ENCODE results near the gene S100A5.
"Not testable (repeated sequence)": the region's sequence is repeated elsewhere in the genome, so short reads cannot be mapped to it uniquely, and the experiment has no call there.

S100A5 gene, protein sequence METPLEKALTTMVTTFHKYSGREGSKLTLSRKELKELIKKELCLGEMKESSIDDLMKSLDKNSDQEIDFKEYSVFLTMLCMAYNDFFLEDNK

GRCh38 chr1:153540394-153541361 lies at the start of gene S100A5:
Gene S100A5, minus strand, starts transcription at chr1:153540934. Its CDS starts 743 bp downstream, at chr1:153540191.
- DNase-seq = no peak

GRCh38 chr1:153588482-153588881 lies 47.7 kb upstream of the S100A5 start:
- DNase-seq = no peak

DNA sequence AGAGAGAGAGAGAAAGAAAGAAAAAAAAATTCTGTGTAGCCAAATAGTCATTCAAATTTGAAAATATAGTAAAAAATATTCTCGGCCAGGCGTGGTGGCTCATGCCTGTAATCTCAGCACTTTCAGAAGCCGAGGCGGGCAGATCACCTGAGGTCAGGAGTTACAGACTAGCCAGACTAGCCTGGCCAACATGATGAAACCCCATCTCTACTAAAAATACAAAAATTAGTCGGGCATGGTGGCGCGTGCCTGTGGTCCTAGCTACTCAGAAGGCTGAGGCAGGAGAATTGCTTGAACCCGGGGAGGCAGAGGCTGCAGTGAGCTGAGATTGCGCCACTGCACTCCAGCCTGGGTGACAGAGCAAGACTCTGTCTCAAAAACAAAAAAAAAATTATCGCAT lies 47.3 kb upstream of the S100A5 start:
- DNase-seq = not testable (repeated sequence)

DNA sequence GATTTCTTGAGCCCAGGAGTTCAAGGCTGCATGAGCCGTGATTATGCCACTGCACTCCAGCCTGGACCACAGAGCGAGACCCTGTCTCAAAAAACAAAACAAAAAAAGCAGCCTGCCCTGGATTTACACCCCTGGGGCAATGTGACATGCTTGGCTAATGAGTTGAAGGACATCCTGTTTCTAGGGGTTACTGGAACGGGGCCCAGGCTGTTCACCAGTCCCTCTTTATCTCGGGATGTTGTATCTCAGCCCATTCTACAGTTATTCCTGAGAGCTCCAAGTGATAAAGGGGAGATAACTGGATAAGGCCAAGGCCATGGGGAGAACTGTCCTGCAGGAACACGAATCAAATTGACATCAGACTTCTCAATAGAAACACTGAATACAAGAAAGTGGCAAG lies 46.6 kb upstream of the S100A5 start:
- no peak for DNase-seq

DNA sequence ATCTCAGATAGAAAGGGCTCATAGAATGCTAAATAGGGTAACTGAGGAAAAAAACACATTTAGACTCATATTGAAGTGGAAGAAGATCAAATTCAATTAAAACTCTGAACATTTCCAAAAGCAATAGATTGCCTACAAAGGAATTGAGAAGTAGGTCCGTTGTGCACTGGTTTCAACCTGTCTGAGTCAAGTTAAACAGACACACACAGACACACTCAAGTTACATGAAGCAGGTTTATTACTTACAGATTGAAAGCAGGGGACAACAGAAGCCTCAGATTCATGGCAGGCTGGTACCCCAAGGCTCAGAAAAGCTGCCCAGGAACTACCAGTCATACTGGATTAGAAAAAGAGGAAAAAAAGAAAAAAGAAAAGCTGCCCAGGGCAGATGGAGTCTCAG lies 45.6 kb upstream of the S100A5 start:
- DNase-seq = no peak

GRCh38 chr1:153585006-153585405 lies 44.3 kb upstream of the S100A5 start:
- no peak for DNase-seq

DNA sequence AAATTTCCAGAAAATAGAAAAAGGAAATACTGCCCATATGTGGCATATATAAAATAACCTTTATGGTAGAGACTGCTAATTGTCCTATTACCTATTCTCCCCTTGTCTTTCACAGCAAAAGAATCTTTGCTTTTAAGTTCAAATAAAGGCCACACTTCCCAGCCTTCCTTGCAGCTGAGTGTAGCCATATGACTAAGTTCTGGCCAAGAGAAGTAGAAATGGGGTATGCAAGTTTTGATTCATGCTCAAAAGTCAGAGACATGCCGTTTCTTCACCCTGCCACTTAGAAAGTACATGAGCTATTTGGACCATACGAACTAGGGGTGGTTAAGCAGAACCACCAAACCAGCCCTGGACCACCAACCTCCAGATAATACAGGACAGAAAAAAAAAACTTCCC lies 43.2 kb upstream of the S100A5 start:
- no peak for DNase-seq

GRCh38 chr1:153583514-153583913 lies 42.8 kb upstream of the S100A5 start:
- not testable (repeated sequence) for DNase-seq

DNA sequence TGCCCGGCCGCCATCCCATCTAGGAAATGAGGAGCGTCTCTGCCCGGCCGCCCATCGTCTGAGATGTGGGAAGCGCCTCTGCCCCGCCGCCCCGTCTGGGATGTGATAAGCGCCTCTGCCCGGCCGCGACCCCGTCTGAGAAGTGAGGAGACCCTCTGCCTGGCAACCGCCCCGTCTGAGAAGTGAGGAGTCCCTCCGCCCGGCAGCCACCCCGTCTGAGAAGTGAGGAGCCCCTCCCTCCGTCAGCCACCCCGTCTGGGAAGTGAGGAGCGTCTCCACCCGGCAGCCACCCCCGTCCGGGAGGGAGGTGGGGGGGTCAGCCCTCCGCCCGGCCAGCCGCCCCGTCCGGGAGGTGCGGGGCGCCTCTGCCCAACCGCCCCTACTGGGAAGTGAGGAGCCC lies 42.1 kb upstream of the S100A5 start:
- not testable (repeated sequence) for DNase-seq

DNA sequence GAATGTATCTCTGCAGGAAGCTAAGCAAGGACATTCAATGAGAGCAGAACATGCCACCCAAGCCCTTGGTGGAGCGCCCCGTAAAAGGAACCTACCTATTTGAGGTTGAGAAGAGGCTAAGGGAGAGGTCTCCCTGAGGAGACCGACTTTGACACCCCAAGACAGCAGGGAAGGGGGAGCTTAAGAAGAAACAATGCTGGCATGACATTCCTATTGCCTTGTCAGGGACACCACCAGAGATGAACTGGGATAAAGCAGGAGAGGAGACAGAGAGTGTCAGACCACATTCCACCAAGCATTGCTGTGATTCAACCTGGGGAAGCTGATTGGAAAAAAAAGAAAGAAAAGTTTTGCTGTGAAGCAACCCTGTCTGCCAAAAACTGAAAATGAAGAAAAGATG lies 38.2 kb upstream of the S100A5 start:
- DNase-seq = no peak

- DNase-seq = no peak
Measured at GRCh38 chr1:153578490-153578889, 37.8 kb upstream of the S100A5 start.

DNA sequence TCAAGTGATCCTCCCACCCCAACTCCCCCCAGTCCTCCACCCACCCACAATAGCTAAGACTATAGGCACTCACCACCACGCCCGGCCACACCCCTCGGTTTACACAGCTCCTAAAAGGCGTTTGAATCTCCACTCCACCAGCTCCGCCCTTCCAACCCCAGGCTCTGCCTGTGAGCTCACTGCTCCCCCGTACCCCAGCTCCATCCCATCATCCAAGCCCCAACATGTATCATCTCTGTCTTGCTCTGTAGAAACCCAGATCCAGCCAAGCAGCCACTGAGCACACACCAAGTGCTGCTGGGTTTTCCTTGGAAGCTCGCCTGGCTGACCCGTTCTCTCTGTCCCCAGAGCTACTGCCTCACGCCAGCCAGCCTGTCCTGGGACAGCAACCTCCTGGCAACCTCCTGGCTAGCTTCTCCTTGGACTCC lies 36.9 kb upstream of the S100A5 start:
- no peak for DNase-seq

DNA sequence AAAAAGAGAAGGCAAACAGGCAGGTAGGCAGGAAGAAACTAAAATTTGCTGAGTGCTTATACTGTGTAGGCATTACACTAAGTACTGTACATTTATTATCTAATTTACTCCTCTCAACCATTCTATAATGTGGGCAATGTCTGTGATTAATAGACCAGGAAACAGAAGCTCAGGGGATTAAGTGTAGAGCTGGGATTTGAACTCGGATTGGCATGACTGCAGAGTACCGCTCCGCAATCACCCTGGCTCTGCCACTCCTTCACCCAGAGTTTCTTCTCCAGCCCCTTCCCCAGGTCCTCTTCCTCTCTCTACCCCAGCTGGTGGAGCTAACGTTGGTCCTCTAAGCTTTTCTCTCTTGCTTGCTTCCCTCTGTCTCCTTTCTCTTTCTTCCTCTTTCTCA lies 36.4 kb upstream of the S100A5 start:
- DNase-seq = no peak

DNA sequence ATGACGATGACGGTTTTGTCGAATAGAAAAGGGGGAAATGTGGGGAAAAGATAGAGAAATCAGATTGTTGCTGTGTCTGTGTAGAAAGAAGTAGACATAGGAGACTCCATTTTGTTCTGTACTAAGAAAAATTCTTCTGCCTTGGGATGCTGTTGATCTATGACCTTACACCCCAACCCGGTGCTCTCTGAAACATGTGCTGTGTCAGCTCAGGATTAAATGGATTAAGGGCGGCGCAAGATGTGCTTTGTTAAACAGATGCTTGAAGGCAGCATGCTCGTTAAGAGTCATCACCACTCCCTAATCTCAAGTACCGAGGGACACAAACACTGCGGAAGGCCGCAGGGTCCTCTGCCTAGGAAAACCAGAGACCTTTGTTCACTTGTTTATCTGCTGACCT lies 34.8 kb upstream of the S100A5 start:
- not testable (repeated sequence) for DNase-seq

- not testable (repeated sequence) for DNase-seq
Measured at GRCh38 chr1:153575081-153575491, 34.4 kb upstream of the S100A5 start.

DNA sequence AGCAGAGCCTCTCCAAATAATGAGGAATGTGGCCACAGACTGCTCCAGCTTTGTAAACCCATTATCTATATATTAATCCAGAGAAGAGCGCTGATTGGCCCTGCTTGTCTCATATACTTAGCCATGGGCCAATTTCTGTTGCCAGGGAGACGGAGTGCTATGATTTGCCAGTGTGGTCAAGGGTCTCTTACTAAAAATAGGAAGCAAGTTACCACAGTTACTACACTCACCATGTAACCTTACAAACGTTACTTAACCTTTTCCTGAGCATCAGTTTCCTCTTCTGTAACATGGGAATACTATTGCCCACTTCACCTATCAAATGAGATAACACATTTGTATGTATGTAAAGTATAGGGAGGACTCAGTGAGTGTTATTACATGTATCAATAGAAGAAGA lies 32.6 kb upstream of the S100A5 start:
- DNase-seq = no peak

GRCh38 chr1:153572569-153573015 lies 31.9 kb upstream of the S100A5 start:
- DNase-seq = no peak

DNA sequence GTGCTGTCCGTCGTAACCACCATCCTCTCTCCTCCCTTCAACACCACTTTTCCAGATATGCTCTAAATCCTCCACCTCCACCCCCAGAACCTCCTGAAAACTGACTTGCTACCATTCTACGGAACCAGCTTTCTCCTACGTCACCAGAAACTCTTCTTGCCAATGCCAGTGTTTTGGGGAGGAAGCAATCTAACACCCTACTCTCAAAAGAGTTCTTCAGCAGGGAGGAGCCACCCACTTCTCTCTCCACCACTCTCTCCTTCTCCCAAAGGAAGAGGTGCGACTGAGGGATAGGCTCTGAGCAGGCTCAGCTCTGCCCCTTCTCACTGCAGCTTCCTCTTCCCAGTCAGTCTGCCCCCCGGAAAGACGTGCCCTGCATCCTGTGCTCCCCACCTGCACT lies 31.0 kb upstream of the S100A5 start:
- DNase-seq = no peak

DNA sequence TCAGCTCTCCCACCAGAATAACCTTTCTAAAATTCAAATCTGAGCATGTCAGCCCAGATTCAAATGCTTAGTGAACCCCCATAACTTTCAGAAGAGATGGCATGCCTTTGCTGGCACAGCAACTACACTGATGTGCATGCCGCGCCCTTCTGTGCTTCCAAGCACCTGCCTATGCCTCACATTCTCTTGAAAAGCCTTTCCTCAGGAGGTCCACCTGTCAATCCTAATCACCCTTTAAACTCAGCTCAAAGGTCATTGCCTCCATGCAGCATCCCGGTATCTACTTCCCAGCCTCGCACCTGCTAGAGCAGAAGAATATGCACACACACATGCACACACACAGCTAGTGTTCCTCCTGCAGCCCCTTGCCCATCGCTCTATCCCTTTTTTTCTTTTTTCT lies 30.1 kb upstream of the S100A5 start:
- DNase-seq = no peak

- DNase-seq = no peak
Measured at GRCh38 chr1:153569465-153569864, 28.7 kb upstream of the S100A5 start.

DNA sequence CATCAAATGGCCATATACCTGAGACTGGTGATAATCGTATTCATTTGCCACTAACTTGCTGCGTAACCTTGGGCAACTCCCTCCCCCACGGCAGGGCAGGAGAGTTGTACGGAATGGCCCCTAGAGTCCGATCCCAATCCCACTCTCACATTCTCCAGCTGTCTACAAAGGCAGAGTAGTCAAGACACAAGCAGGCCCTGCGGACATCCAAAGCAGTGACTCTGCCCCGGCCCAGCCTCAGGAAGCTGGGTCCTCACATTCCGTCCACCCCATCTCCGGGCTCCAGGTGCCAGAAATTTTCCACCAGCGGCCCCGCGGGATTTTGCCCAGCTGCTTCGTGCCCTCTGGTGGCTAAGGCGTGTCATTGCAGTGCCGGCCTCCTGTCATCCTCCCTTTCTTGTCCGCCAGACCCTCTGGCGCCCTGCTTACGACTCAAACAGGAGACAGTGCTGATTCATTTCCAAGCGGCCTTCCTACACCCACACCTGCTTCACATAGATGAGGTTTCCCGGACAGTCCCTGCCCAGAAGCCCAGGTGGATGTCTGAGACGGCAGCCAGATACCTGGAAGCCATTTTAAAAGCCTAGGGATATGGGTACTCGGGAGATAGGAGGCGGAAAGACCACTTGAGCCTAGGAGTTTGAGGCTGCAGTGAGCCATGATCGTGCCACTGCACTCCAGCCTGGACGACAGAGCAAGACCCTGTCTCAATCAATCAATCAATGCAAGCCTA lies 27.8 kb upstream of the S100A5 start:
- DNase-seq = peak; percentile 89

DNA sequence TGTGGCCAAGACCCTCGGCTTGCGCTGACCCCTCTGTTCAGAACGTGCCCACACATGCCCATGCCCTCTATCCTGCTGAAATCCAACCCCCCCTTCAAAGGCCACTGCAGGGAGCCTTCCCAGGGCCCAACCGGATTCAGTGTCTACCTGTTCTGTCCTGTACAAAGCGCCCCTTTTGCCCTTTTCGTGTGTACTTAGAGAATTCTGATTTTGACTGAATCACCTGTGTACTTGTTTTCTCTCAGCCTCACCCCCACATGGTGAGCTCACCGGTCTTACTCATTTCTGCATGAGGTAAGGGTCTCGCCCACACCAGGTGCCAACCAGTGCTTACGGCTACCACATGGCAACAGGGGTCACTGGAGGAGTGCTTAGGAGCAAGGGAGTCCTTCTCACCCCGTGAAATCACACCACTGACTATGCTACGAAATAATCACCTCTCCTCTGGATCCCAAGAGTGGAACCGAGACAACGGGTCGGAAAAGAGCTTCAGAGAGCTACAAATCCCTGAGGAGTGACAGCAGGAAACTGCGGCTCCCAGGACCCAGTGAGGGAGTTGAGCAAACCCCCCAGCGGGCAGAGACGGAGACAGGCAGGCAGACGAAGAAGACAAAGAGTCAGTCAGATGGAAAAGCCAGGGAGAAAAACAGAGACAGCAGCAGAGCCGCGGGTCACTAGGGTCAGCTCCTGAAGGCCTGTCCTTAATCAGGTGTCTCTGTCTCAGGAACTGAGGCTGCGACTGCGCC lies 27.1 kb upstream of the S100A5 start:
- DNase-seq = no peak
